ENCODE measurements around the gene MRPS18C. TPM values are rescaled to one million over a fixed set of nuclear protein-coding genes. Genes with fewer than 3 reads are reported as not detected.
"Not testable (repeated sequence)": the region's sequence is repeated elsewhere in the genome, so short reads cannot be mapped to it uniquely, and the experiment has no call there.

MRPS18C gene
- total and polyA plus RNA-seq, 11 donors, result 27.8 to 78.0 (median 54.2) TPM

DNA sequence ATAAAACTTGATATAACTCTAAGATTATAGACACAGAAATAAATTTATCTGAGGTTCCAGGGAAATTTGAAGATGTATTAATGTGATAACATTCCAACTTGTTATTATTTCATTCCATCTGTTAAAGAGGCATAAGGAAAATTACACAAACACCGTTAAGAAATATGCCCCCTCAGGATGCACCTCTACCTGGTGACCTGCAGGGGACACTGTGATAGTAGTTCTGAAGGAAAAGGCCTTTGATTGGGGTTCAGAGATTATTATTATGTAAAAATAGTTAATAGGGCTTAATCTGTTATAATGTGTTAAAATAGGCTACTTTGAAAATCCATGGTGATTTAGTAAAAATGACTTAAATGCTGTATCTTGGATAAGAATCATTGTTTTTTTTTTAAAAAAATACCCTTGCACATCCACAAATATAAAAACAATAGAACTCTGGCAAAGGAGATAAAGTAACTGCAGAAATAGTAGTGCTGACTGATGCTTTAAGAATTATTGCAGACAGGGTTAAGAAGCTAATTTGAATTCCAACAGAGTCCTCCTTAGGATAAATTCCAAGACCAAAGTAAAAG lies 35.1 kb downstream of the MRPS18C start:
- H3K36me3 ChIP-seq, result no peaks in the 10 kb centered on the region
- DNase-seq (no peak), ATAC-seq (no peak)
- H3K4me1 ChIP-seq, result no peaks in the 10 kb centered on the region
- WGBS, 4 donors, result 2 to 4% (median 4%) methylated on average over 1 of the region's 1 CpG
- no peak for TF ChIP-seq POLR2A (IDR thresholded peaks at IDR 0.05)
- TF ChIP-seq, protein P1, sequence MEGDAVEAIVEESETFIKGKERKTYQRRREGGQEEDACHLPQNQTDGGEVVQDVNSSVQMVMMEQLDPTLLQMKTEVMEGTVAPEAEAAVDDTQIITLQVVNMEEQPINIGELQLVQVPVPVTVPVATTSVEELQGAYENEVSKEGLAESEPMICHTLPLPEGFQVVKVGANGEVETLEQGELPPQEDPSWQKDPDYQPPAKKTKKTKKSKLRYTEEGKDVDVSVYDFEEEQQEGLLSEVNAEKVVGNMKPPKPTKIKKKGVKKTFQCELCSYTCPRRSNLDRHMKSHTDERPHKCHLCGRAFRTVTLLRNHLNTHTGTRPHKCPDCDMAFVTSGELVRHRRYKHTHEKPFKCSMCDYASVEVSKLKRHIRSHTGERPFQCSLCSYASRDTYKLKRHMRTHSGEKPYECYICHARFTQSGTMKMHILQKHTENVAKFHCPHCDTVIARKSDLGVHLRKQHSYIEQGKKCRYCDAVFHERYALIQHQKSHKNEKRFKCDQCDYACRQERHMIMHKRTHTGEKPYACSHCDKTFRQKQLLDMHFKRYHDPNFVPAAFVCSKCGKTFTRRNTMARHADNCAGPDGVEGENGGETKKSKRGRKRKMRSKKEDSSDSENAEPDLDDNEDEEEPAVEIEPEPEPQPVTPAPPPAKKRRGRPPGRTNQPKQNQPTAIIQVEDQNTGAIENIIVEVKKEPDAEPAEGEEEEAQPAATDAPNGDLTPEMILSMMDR (IDR thresholded peaks at IDR 0.05), result peak; percentile 46 to 69 (median 61)
- H3K4me3 ChIP-seq, result no peak overlapping the region
- no peaks in the 10 kb centered on the region for H3K27me3 ChIP-seq
- intact Hi-C loops (cut with DNase I), result loop anchor here in 1 of 10 donors (5.0 kb wide), 1 partner anchor 151 kb away; no protein-coding TSS in a partner anchor
- no peaks in the 10 kb centered on the region for H3K9me3 ChIP-seq
- H3K27ac ChIP-seq, result no peak overlapping the region

DNA sequence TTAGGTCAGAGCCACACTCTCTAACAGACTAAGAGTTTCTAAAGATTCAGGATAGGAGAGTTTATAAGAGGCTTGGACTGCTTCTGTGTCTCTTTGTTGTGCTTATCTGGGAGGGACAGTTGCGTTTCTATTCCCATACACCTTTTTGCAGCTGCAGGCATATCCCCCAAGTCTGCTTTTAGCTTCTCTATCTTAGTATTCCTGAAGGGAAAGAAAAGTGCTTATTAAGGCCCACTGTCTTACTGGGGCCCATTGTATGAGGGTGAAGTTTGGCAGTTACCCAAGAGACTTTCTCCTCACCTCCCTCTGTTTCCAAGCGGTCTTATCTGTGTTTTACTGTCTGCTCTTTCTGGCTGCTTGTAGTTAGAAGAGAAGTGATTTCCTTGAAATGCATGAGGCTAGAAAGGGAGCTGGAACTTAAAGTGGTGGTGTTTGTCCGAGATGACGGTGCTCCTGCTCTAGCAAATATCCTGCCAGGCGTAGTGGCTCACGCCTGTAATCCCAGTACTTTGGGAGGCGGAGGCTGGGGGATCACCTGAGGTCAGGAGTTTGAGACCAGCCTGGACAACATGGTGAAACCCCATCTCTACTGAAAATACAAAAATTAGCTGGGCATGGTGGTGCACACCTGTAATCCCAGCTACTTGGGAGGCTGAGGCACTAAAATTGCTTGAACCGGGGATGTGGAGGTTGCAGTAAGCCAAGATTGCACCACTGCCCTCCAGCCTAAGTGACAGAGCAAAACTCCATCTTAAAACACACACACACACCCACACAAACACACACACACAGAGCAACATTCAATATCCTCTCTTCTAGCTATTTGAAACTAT lies 40.4 kb downstream of the MRPS18C start:
- H3K9me3 ChIP-seq; H3K36me3 ChIP-seq; H3K4me3 ChIP-seq; ATAC-seq; H3K27me3 ChIP-seq; intact Hi-C loops (cut with DNase I); H3K4me1 ChIP-seq; H3K27ac ChIP-seq; DNase-seq: not testable (repeated sequence)
- WGBS, 4 donors, result 53 to 60% (median 56%) methylated on average over 8 of the region's 8 CpGs

DNA sequence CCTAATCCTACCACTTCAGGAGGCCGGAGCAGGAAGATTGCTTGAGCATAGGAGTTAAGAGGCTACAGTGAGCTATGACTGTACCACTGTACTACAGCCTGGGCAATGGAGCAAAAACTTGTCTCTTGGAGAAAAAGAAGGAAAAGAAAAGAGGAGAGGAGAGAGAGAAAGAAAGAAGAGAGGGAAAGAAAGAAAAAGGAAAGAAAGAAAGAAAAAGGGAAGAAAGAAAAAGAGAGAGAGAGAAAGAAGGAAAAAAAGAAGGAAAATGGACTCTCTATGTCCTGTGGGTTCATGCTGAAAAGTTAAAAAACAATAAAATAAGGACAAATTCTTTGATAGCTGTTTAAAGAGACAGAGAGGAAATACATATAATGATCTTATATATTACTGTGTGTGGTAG lies 42.3 kb downstream of the MRPS18C start:
- Histone ChIP-seq H3K4me1 (no peaks in the 10 kb centered on the region), H3K27me3 (no peaks in the 10 kb centered on the region), H3K27ac (no peak overlapping the region), H3K36me3 (no peaks in the 10 kb centered on the region), H3K4me3 (no peak overlapping the region), H3K9me3 (no peaks in the 10 kb centered on the region)
- TF ChIP-seq, protein P1 (IDR thresholded peaks at IDR 0.05), result no peak
- no peak for TF ChIP-seq POLR2A (IDR thresholded peaks at IDR 0.05)
- DNase-seq (no peak), ATAC-seq (no peak)
- 83 to 100% (median 89%) methylated on average over 1 of the region's 1 CpG for WGBS, 4 donors
- intact Hi-C loops (cut with DNase I), result no loop called here

DNA sequence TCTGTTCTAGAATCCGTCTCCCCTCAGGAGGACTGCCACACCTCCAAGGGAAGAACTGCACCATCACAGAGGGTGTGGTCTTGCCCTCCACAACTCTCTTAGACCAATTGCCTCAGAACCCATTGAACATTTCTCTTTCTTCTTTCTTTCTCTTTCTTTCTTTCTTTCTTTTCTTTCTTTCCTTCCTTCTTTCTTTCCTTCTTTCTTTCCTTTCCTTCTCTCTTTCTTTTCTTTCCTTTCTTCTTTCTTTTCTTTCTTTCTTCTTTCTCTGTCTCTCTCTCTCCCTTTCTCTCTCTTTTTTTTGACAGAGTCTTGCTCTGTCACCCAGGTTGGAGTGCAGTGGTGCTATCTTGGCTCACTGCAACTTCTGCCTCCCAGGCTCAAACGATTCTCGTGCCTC lies 45.8 kb downstream of the MRPS18C start:
- not testable (repeated sequence) for H3K9me3 ChIP-seq, H3K4me3 ChIP-seq, H3K36me3 ChIP-seq, H3K27me3 ChIP-seq, H3K4me1 ChIP-seq, H3K27ac ChIP-seq, DNase-seq, ATAC-seq
- intact Hi-C loops (cut with DNase I), result loop anchor here in 1 of 10 donors (10.0 kb wide), 1 partner anchor 1003 kb away; no protein-coding TSS in a partner anchor
- 87 to 93% (median 89%) methylated on average over 3 of the region's 3 CpGs for WGBS, 4 donors

DNA sequence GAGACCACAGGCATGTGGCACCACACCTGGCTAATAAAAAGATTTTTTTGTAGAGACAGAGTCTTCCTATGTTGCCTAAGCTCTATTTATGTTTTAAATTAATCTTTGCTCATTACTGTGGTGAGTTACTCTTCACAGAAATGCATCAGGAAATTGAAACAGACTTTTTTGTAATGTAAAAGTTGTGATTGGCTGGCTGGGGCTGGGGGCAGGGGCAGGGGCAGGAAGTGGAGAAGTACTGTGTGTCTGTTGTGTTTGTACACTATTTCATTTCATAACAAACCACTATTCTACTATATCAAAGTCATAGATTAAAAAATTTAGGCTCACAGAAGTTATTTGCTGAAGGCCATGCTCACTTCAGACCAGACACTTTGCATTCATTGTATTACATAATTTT lies 48.1 kb downstream of the MRPS18C start:
- ATAC-seq (no peak), DNase-seq (no peak)
- Histone ChIP-seq H3K9me3 (no peaks in the 10 kb centered on the region), H3K36me3 (no peaks in the 10 kb centered on the region), H3K27ac (no peak overlapping the region), H3K4me1 (no peaks in the 10 kb centered on the region), H3K27me3 (no peaks in the 10 kb centered on the region), H3K4me3 (no peak overlapping the region)
- TF ChIP-seq POLR2A (IDR thresholded peaks at IDR 0.05), result no peak
- TF ChIP-seq, protein P1 (IDR thresholded peaks at IDR 0.05), result no peak
- intact Hi-C loops (cut with DNase I), result loop anchor here in 1 of 10 donors (10.0 kb wide), 1 partner anchor 1001 kb away; no protein-coding TSS in a partner anchor

All from heart left ventricle (tissue), 16 donors.